ENCODE data around the gene STK10. TPM values are rescaled to one million over a fixed set of nuclear protein-coding genes. Genes with fewer than 3 reads are reported as not detected.

The STK10 gene
- total RNA-seq, 4 donors from 2014 or later: 14.1 to 30.4 (median 19.4) TPM

DNA sequence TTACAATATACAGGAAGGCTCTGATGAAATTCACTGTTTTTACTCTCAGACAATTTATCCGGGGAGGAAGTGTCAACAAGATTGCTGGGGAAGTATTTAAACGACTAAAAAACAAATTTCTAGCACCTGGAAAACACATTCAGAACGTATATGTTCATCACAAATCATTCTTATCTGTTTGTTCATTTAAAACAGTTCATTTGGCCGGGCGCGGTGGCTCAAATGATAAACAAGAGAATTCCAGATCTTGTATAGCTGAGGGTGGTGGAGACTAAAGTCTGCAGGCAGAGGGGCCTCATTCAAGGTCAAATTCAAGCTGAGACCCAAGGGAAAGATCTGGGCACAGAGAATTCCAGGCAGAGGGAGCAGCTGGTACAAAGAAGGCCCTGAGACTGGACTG lies 90.0 kb downstream of the STK10 start:
- H3K4me1 ChIP-seq: peaks cover 0 to 34% (median 13%) of the 10 kb centered on the region in 3 donors
- H3K27me3 ChIP-seq: no peaks in the 10 kb centered on the region
- H3K9me3 ChIP-seq: no peaks in the 10 kb centered on the region
- H3K36me3 ChIP-seq: peaks cover 0 to 34% of the 10 kb centered on the region in 2 donors
- 80 to 83% methylated on average over 6 of the region's 6 CpGs for WGBS, 2 donors (ENCODE audit: low coverage in 1 of 2)
- H3K4me3 ChIP-seq: no peak overlapping the region
- TF ChIP-seq POLR2AphosphoS5 (IDR thresholded peaks at IDR 0.05) (no peak), POLR2A (IDR thresholded peaks at IDR 0.05) (no peak), EP300 (IDR thresholded peaks at IDR 0.05) (no peak)
- TF ChIP-seq, protein P1, sequence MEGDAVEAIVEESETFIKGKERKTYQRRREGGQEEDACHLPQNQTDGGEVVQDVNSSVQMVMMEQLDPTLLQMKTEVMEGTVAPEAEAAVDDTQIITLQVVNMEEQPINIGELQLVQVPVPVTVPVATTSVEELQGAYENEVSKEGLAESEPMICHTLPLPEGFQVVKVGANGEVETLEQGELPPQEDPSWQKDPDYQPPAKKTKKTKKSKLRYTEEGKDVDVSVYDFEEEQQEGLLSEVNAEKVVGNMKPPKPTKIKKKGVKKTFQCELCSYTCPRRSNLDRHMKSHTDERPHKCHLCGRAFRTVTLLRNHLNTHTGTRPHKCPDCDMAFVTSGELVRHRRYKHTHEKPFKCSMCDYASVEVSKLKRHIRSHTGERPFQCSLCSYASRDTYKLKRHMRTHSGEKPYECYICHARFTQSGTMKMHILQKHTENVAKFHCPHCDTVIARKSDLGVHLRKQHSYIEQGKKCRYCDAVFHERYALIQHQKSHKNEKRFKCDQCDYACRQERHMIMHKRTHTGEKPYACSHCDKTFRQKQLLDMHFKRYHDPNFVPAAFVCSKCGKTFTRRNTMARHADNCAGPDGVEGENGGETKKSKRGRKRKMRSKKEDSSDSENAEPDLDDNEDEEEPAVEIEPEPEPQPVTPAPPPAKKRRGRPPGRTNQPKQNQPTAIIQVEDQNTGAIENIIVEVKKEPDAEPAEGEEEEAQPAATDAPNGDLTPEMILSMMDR (IDR thresholded peaks at IDR 0.05): no peak
- no peak for ATAC-seq
- no peak overlapping the region for H3K27ac ChIP-seq

DNA sequence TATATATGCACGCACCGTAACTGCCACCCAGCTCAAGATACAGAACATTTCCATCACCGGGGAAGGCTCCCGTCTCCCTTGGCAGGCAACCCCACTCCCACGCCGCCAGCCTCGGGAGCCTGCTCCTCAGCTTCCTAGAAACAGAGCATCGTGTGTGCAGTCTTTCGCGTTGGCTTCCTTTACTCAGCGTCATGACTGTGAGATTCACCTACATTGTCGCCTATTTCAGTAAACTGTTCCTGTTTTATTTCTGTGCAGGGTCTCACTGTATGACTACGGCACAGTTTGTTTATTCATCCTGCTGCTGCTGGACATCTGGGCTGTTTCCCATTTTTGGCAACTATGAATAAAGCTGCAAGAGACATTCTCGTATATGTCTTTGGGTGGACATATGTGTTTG lies 90.7 kb downstream of the STK10 start:
- 9 to 54% methylated on average over 11 to 12 of the region's 14 CpGs for WGBS, 2 donors (ENCODE audit: low coverage in 1 of 2)
- ATAC-seq: no peak
- Histone ChIP-seq H3K36me3 (peaks cover 0 to 37% of the 10 kb centered on the region in 2 donors), H3K27ac (no peak overlapping the region), H3K4me3 (no peak overlapping the region), H3K4me1 (peaks cover 0 to 27% (median 6%) of the 10 kb centered on the region in 3 donors), H3K27me3 (no peaks in the 10 kb centered on the region), H3K9me3 (no peaks in the 10 kb centered on the region)
- TF ChIP-seq POLR2AphosphoS5 (IDR thresholded peaks at IDR 0.05): peak; percentile 5
- no peak for TF ChIP-seq EP300 (IDR thresholded peaks at IDR 0.05)

DNA sequence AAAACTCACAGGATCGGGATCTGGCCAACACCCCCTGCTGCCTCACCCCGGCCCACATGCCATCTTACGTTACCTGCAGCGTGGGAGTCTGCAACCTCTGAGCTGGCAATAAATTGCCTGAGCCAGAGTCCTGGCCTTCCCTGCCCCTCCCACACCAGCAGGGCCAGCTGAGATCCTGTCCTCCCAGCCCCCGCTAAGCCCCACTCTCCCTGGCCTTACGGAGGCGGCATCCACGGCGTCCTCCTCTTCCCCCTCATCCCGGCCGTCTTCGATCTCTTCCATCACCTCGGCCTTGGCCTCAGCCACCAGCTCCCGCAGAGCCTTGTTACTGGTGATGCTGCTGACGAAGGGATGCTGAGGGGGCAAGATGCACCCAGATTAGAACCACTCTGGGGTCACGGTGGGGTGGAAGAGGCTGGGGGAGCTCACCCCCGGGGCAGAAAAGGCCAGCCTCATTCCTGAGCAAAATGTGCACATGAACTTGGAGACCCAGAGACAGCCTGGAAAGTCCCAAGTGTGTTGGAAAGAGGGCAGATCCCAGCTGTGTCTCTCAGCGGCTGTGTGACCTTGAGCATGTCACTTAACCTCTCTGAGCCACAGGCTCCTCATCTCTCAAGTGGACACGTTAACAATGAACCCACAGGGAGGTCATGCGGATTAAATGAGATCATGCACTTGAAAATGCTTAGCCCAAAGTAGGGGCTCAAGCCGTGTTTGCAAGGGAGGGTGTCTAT lies 91.7 kb downstream of the STK10 start:
- Histone ChIP-seq H3K27me3 (no peaks in the 10 kb centered on the region), H3K9me3 (no peaks in the 10 kb centered on the region), H3K4me3 (no peak overlapping the region), H3K4me1 (peaks cover 0 to 17% (median 0%) of the 10 kb centered on the region in 3 donors), H3K36me3 (peaks cover 0 to 40% of the 10 kb centered on the region in 2 donors), H3K27ac (no peak overlapping the region)
- TF ChIP-seq EP300 (IDR thresholded peaks at IDR 0.05) (no peak), POLR2AphosphoS5 (IDR thresholded peaks at IDR 0.05) (no peak), POLR2A (IDR thresholded peaks at IDR 0.05) (no peak)
- TF ChIP-seq, protein P1 (IDR thresholded peaks at IDR 0.05): no peak
- no peak for ATAC-seq
- WGBS, 2 donors (ENCODE audit: low coverage in 1 of 2): 93 to 98% methylated on average over 8 to 9 of the region's 21 CpGs

DNA sequence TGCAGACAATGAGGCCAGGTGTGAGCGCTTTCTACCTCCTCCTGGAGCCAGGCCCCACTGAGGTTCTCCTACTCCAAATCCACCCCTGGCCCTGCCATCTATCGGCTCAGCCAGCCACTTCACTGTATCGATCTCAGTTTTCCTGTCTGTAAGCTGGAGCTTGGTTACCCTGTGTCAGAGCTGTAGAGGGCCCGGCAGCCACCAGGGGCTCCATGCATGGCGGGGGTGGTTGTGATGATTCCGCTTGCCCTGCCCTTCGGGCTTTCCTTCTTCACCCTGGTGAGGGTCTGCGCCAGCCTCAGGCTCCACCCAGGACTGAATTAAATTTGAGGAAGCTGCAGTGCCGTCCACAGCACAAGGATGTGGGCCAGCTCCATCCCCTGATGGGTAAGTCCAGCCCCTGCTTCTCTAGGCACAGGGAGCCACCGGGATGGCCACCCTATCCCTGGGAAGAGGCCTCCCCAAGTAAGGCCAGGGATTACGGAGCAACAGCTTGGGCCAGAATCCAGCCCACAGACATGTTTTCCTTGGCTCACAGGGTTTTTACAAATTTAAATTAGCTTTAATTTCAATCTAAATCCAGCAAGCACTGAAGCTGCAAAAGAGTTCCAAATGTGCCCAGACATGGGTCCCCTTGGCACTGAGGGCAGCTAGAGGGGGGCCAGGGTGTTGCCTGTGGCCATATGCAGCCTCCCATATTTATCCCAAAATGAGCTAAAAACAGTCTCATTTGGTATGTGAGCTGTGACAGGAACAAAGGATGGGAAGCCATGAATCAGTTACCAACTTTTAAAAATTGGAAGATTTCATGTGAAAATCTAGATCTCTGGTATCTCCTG lies 92.4 kb downstream of the STK10 start:
- 60 to 100% methylated on average over 1 of the region's 11 CpGs for WGBS, 2 donors (ENCODE audit: low coverage in 1 of 2)
- H3K9me3 ChIP-seq: no peaks in the 10 kb centered on the region
- peaks cover 0 to 14% (median 0%) of the 10 kb centered on the region in 3 donors for H3K4me1 ChIP-seq
- H3K36me3 ChIP-seq: peaks cover 0 to 42% of the 10 kb centered on the region in 2 donors
- H3K4me3 ChIP-seq: no peak overlapping the region
- ATAC-seq: no peak
- TF ChIP-seq EP300 (IDR thresholded peaks at IDR 0.05): no peak
- H3K27ac ChIP-seq: no peak overlapping the region
- H3K27me3 ChIP-seq: no peaks in the 10 kb centered on the region

DNA sequence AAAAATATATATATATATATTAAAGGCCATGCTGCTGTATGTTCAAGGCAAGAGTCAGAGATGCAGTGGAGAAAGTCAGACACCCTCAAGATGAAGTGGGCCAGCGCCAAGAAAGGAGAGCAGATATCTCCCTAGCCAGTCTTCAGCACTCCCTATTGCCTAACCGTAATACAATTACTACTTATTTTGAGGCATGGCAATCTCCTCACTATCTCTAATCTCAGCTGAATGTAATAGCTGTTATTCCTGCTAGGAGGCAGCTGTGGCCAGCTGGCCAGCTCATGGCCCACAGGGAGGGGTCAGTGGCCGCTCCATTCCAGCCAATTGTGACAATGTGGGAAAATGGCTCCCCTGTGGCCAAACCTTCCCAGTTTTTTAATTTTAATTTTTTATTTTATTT lies 94.1 kb downstream of the STK10 start:
- H3K27me3 ChIP-seq: no peaks in the 10 kb centered on the region
- WGBS, 2 donors (ENCODE audit: low coverage in 1 of 2): 84% methylated on average over 3 of the region's 3 CpGs
- peaks cover 0 to 51% of the 10 kb centered on the region in 2 donors for H3K36me3 ChIP-seq
- H3K27ac ChIP-seq: no peak overlapping the region
- no peaks in the 10 kb centered on the region for H3K9me3 ChIP-seq
- H3K4me1 ChIP-seq: peaks cover 0 to 14% (median 0%) of the 10 kb centered on the region in 3 donors
- H3K4me3 ChIP-seq: no peak overlapping the region
- peak; percentile 44 for ATAC-seq
- no peak for TF ChIP-seq POLR2A (IDR thresholded peaks at IDR 0.05)
- TF ChIP-seq, protein P1 (IDR thresholded peaks at IDR 0.05): no peak
- no peak for TF ChIP-seq POLR2AphosphoS5 (IDR thresholded peaks at IDR 0.05)
- TF ChIP-seq EP300 (IDR thresholded peaks at IDR 0.05): no peak
